ENCODE results near the gene KRTAP5-11.
A peak's percentile ranks its signal among the peaks of the same experiment; 100 is the strongest.

KRTAP5-11 gene

GRCh38 chr11:71566081-71566620 lies 16.5 kb downstream of the KRTAP5-11 start:
- Histone ChIP-seq H4K20me1 (no peaks in the 10 kb centered on the region; a peak in 2 of 22 replicates), H3K9ac (no peak overlapping the region), H3K4me3 (no peak overlapping the region), H3K4me1 (peaks cover 10 to 21% (median 15%) of the 10 kb centered on the region in 10 experiments; a peak in 19 of 20 replicates), H3K9me3 (replicated peaks in 1 of 11) (no peaks in the 10 kb centered on the region), H3K27me3 (peaks cover 0 to 28% (median 12%) of the 10 kb centered on the region in 11 experiments; a peak in 8 of 22 replicates), H3K36me3 (no peaks in the 10 kb centered on the region), H3K4me2 (peak overlapping the region in 9 of 11 experiments; percentile 7 to 57 (median 40); a peak in 16 of 22 replicates), H3K27ac (no peak overlapping the region)
- TF ChIP-seq Cebpa-rat (IDR thresholded peaks at IDR 0.05) = no peak

- no peak for TF ChIP-seq Cebpa-rat (IDR thresholded peaks at IDR 0.05)
- no peaks in the 10 kb centered on the region for H3K9me3 ChIP-seq (replicated peaks in 1 of 11)
- H3K4me1 ChIP-seq = peaks cover 10 to 21% (median 15%) of the 10 kb centered on the region in 10 experiments; a peak in 19 of 20 replicates
- no peak within 1 kb of the TSS for H3K4me3 ChIP-seq
- H4K20me1 ChIP-seq = no peaks in the 10 kb centered on the region; a peak in 2 of 22 replicates
- peak within 1 kb of the TSS in 10 of 11 experiments; percentile 7 to 74 (median 42); a peak in 16 of 22 replicates for H3K4me2 ChIP-seq
- peaks cover 0 to 28% (median 12%) of the 10 kb centered on the region in 11 experiments; a peak in 8 of 22 replicates for H3K27me3 ChIP-seq
- H3K9ac ChIP-seq = no peak within 1 kb of the TSS
- H3K27ac ChIP-seq = no peak within 1 kb of the TSS
- no peaks in the 10 kb centered on the region for H3K36me3 ChIP-seq
Measured at GRCh38 chr11:71565263-71565662, 17.4 kb downstream of the KRTAP5-11 start, which contains the start of gene KRTAP5-10. TSS of gene KRTAP5-10 (plus strand) at chr11:71565563. CDS start at chr11:71565588, 25 bp downstream.

- Histone ChIP-seq H3K9ac (no peak overlapping the region), H3K4me3 (no peak overlapping the region), H4K20me1 (no peaks in the 10 kb centered on the region; a peak in 2 of 22 replicates), H3K4me1 (peaks cover 10 to 21% (median 15%) of the 10 kb centered on the region in 10 experiments; a peak in 19 of 20 replicates), H3K9me3 (replicated peaks in 1 of 11) (no peaks in the 10 kb centered on the region), H3K27me3 (peaks cover 0 to 28% (median 12%) of the 10 kb centered on the region in 11 experiments; a peak in 8 of 22 replicates), H3K27ac (no peak overlapping the region), H3K36me3 (no peaks in the 10 kb centered on the region), H3K4me2 (peak overlapping the region in 2 of 11 experiments; percentile 74; a peak in 4 of 22 replicates)
- TF ChIP-seq Cebpa-rat (IDR thresholded peaks at IDR 0.05) = no peak
Measured at GRCh38 chr11:71564430-71564829, 18.2 kb downstream of the KRTAP5-11 start.

- Histone ChIP-seq H3K4me3 (no peak overlapping the region), H3K4me2 (peak overlapping the region in 3 of 11 experiments; percentile 14 to 74 (median 74); a peak in 6 of 22 replicates), H3K27ac (no peak overlapping the region), H3K9me3 (replicated peaks in 1 of 11) (no peaks in the 10 kb centered on the region), H3K27me3 (peaks cover 0 to 25% (median 12%) of the 10 kb centered on the region in 11 experiments; a peak in 8 of 22 replicates), H4K20me1 (no peaks in the 10 kb centered on the region; a peak in 1 of 22 replicates), H3K9ac (no peak overlapping the region), H3K4me1 (peaks cover 10 to 21% (median 15%) of the 10 kb centered on the region in 10 experiments; a peak in 19 of 20 replicates), H3K36me3 (no peaks in the 10 kb centered on the region)
- TF ChIP-seq Cebpa-rat (IDR thresholded peaks at IDR 0.05) = no peak
Measured at GRCh38 chr11:71563406-71563805, 19.3 kb downstream of the KRTAP5-11 start.

- H3K36me3 ChIP-seq = no peaks in the 10 kb centered on the region
- peaks cover 0 to 18% (median 8%) of the 10 kb centered on the region in 11 experiments; a peak in 8 of 22 replicates for H3K27me3 ChIP-seq
- no peaks in the 10 kb centered on the region; a peak in 1 of 22 replicates for H4K20me1 ChIP-seq
- no peak for TF ChIP-seq Cebpa-rat (IDR thresholded peaks at IDR 0.05)
- no peak overlapping the region for H3K4me3 ChIP-seq
- no peak overlapping the region for H3K9ac ChIP-seq
- no peak overlapping the region for H3K4me2 ChIP-seq
- H3K9me3 ChIP-seq (replicated peaks in 1 of 11) = no peaks in the 10 kb centered on the region
- H3K27ac ChIP-seq = no peak overlapping the region
- peaks cover 10 to 21% (median 15%) of the 10 kb centered on the region in 10 experiments; a peak in 19 of 20 replicates for H3K4me1 ChIP-seq
Measured at GRCh38 chr11:71562120-71562519, 20.6 kb downstream of the KRTAP5-11 start.

- Histone ChIP-seq H3K27me3 (peaks cover 0 to 4% (median under 1%) of the 10 kb centered on the region in 11 experiments; a peak in 2 of 22 replicates), H3K9ac (no peak overlapping the region), H4K20me1 (no peaks in the 10 kb centered on the region), H3K36me3 (no peaks in the 10 kb centered on the region), H3K4me3 (no peak overlapping the region), H3K4me1 (peaks cover 0 to 9% (median 0%) of the 10 kb centered on the region in 10 experiments; a peak in 7 of 20 replicates), H3K27ac (no peak overlapping the region), H3K4me2 (no peak overlapping the region), H3K9me3 (replicated peaks in 1 of 11) (no peaks in the 10 kb centered on the region)
- no peak for TF ChIP-seq Cebpa-rat (IDR thresholded peaks at IDR 0.05)
Measured at GRCh38 chr11:71558996-71559395, 23.7 kb downstream of the KRTAP5-11 start.

- Histone ChIP-seq H3K4me1 (peaks cover 0 to 1% (median 1%) of the 10 kb centered on the region in 10 experiments; a peak in 13 of 20 replicates), H3K9me3 (replicated peaks in 1 of 11) (no peaks in the 10 kb centered on the region), H3K36me3 (no peaks in the 10 kb centered on the region), H3K4me3 (no peak overlapping the region), H3K4me2 (no peak overlapping the region), H4K20me1 (no peaks in the 10 kb centered on the region), H3K9ac (no peak overlapping the region), H3K27ac (no peak overlapping the region), H3K27me3 (no peaks in the 10 kb centered on the region; a peak in 1 of 22 replicates)
- no peak for TF ChIP-seq Cebpa-rat (IDR thresholded peaks at IDR 0.05)
Measured at GRCh38 chr11:71557257-71557656, 25.4 kb downstream of the KRTAP5-11 start.

- Histone ChIP-seq H4K20me1 (no peaks in the 10 kb centered on the region), H3K36me3 (no peaks in the 10 kb centered on the region), H3K27me3 (no peaks in the 10 kb centered on the region; a peak in 1 of 22 replicates), H3K27ac (no peak overlapping the region), H3K4me3 (no peak overlapping the region), H3K9ac (no peak overlapping the region), H3K4me2 (no peak overlapping the region), H3K9me3 (replicated peaks in 1 of 11) (no peaks in the 10 kb centered on the region), H3K4me1 (peaks cover 0 to 14% (median 13%) of the 10 kb centered on the region in 10 experiments; a peak in 16 of 20 replicates)
- TF ChIP-seq Cebpa-rat (IDR thresholded peaks at IDR 0.05) = no peak
Measured at GRCh38 chr11:71556018-71556417, 26.7 kb downstream of the KRTAP5-11 start.

GRCh38 chr11:71555508-71555907 lies 27.2 kb downstream of the KRTAP5-11 start:
- no peaks in the 10 kb centered on the region for H4K20me1 ChIP-seq
- no peak for TF ChIP-seq Cebpa-rat (IDR thresholded peaks at IDR 0.05)
- H3K4me3 ChIP-seq = no peak overlapping the region
- no peaks in the 10 kb centered on the region for H3K36me3 ChIP-seq
- no peaks in the 10 kb centered on the region; a peak in 1 of 22 replicates for H3K27me3 ChIP-seq
- H3K9me3 ChIP-seq (replicated peaks in 1 of 11) = no peaks in the 10 kb centered on the region
- H3K4me1 ChIP-seq = peaks cover 0 to 16% (median 13%) of the 10 kb centered on the region in 10 experiments; a peak in 16 of 20 replicates
- no peak overlapping the region for H3K4me2 ChIP-seq
- no peak overlapping the region for H3K9ac ChIP-seq
- H3K27ac ChIP-seq = no peak overlapping the region
